KMS-11 (cell line): ENCODE measurements around the gene PABPC4L.

Experiments
- H2AFZ ChIP-seq: fragments of 200-600 bp; sonication (generic); 2 replicates; pipeline ENCODE4 v1.6.1; 2016; ENCODE audit warnings: antibody characterized with exemption, mixed run types, low read depth
- H3K27ac ChIP-seq: fragments of 200-600 bp; sonication (generic); 2 replicates; pipeline ENCODE4 v1.6.1; 2016; ENCODE audit warnings: mild to moderate bottlenecking, mixed run types
- H3K27me3 ChIP-seq: fragments of 200-600 bp; sonication (generic); 2 replicates; pipeline ENCODE4 v1.6.1; 2017; ENCODE audit warnings: mild to moderate bottlenecking, low read depth, mixed run types, moderate library complexity; ENCODE audit not compliant: insufficient read depth
- H3K36me3 ChIP-seq: fragments of 200-600 bp; sonication (generic); 2 replicates; pipeline ENCODE4 v1.6.1; 2017; ENCODE audit warnings: mild to moderate bottlenecking, mixed run types; ENCODE audit not compliant: insufficient read depth
- H3K4me1 ChIP-seq: fragments of 200-600 bp; sonication (generic); 2 replicates; pipeline ENCODE4 v1.6.1; 2016; ENCODE audit warnings: mild to moderate bottlenecking, low read depth, mixed run types; ENCODE audit not compliant: poor library complexity, severe bottlenecking
- H3K4me2 ChIP-seq: fragments of 200-600 bp; sonication (generic); 2 replicates; pipeline ENCODE4 v1.7.0; 2016; ENCODE audit warnings: mild to moderate bottlenecking, mixed run types
- H3K4me3 ChIP-seq: fragments of 200-600 bp; sonication (generic); IDR thresholded peaks from 2 replicates; pipeline ENCODE4 v1.6.1; 2017; ENCODE audit warnings: low read depth, low read length, mixed read lengths; ENCODE audit not compliant: insufficient read depth
- H3K79me2 ChIP-seq: fragments of 200-600 bp; sonication (generic); 2 replicates; pipeline ENCODE4 v1.6.1; 2016; ENCODE audit warnings: low read depth, mixed run types; ENCODE audit not compliant: insufficient read depth
- H3K9ac ChIP-seq: fragments of 200-600 bp; sonication (generic); 2 replicates; pipeline ENCODE4 v1.6.1; 2016; ENCODE audit warnings: mild to moderate bottlenecking, mixed run types
- H4K20me1 ChIP-seq: fragments of 200-600 bp; sonication (generic); 2 replicates; pipeline ENCODE4 v1.6.1; 2016; ENCODE audit warnings: mild to moderate bottlenecking, mixed run types; ENCODE audit not compliant: insufficient read depth
- TF ChIP-seq, protein P1 (sequence below): fragments of 200-600 bp; sonication (generic); conservative IDR thresholded peaks from 2 replicates; pipeline ENCODE4 v1.6.1; 2017; ENCODE audit warnings: low read depth, mild to moderate bottlenecking, antibody characterized with exemption, low read length, moderate library complexity, mixed read lengths

The PABPC4L gene

DNA sequence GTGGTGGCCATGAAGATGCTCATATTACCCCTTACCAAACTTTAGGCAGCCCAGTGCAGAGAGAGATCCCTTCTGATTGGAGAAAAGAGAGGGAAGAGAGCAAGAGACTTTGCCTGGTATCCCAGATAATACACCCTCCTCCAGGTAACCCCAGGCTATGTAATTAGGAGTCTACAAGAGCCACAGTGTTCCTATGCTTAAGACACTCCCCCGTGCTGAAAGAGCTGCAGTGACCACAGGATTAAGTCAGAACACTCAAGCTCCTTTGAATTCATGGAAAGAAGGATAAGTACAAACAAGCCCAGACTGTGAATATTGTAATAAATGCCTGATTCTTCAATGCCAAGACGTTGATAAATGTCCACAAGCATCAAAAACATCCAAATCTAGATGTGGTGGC lies 41.4 kb downstream of the PABPC4L start:
- Histone ChIP-seq H3K36me3 (no peaks in the 10 kb centered on the region), H3K27me3 (no peaks in the 10 kb centered on the region), H4K20me1 (no peaks in the 10 kb centered on the region), H3K4me2 (no peak overlapping the region), H3K4me3 (no peak overlapping the region), H3K27ac (no peak overlapping the region), H3K9ac (no peak overlapping the region), H2AFZ (no peak overlapping the region), H3K79me2 (no peaks in the 10 kb centered on the region), H3K4me1 (no peaks in the 10 kb centered on the region)
- TF ChIP-seq, protein P1, sequence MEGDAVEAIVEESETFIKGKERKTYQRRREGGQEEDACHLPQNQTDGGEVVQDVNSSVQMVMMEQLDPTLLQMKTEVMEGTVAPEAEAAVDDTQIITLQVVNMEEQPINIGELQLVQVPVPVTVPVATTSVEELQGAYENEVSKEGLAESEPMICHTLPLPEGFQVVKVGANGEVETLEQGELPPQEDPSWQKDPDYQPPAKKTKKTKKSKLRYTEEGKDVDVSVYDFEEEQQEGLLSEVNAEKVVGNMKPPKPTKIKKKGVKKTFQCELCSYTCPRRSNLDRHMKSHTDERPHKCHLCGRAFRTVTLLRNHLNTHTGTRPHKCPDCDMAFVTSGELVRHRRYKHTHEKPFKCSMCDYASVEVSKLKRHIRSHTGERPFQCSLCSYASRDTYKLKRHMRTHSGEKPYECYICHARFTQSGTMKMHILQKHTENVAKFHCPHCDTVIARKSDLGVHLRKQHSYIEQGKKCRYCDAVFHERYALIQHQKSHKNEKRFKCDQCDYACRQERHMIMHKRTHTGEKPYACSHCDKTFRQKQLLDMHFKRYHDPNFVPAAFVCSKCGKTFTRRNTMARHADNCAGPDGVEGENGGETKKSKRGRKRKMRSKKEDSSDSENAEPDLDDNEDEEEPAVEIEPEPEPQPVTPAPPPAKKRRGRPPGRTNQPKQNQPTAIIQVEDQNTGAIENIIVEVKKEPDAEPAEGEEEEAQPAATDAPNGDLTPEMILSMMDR = no peak

DNA sequence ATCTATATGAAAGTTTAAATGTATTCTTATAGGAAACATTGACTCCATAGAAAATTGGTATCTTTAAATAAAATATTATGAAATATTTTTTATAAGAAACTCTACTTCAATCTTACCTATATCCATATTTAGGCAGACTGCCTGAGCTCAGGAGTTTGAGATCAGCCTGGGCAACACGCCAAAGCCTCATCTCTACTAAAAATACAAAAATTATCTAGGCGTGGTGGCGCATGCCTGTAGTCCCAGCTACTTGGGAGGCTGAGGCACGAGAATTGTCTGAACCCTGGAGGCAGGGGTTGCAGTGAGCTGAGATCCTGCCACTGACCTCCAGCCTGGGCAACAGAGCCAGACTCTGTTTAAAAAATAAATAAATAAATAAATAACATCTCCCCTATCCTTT lies 47.5 kb downstream of the PABPC4L start:
- H3K9ac ChIP-seq = no peak overlapping the region
- H3K79me2 ChIP-seq = no peaks in the 10 kb centered on the region
- no peak overlapping the region for H3K27ac ChIP-seq
- no peaks in the 10 kb centered on the region for H3K27me3 ChIP-seq
- no peak overlapping the region for H3K4me2 ChIP-seq
- H3K36me3 ChIP-seq = no peaks in the 10 kb centered on the region
- no peaks in the 10 kb centered on the region for H3K4me1 ChIP-seq
- no peak overlapping the region for H2AFZ ChIP-seq
- H4K20me1 ChIP-seq = no peaks in the 10 kb centered on the region
- TF ChIP-seq, protein P1 = no peak
- H3K4me3 ChIP-seq = no peak overlapping the region

DNA sequence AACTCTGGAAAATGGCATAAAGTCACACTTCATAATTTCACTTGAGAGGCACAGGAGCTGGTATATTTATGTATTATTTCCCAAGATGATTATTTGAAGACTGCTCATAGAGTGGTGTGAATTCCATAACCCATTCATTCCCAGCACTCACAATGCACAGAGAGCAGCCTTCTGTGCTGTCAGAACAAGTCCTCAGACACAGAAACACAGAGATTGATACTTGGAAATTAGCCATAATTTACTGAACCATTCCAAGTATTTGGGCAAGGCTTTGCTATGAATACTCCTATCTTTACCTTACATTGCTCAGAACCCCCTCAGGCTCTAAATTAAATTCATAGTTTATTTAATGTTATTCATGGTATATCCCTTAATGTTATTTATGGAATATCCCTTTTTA lies 53.6 kb downstream of the PABPC4L start:
- H2AFZ ChIP-seq = no peak overlapping the region
- H3K79me2 ChIP-seq = no peaks in the 10 kb centered on the region
- H3K9ac ChIP-seq = no peak overlapping the region
- no peak overlapping the region for H3K27ac ChIP-seq
- TF ChIP-seq, protein P1 = no peak
- H4K20me1 ChIP-seq = no peaks in the 10 kb centered on the region
- H3K36me3 ChIP-seq = no peaks in the 10 kb centered on the region
- H3K4me3 ChIP-seq = no peak overlapping the region
- no peaks in the 10 kb centered on the region for H3K27me3 ChIP-seq
- no peak overlapping the region for H3K4me2 ChIP-seq
- no peaks in the 10 kb centered on the region for H3K4me1 ChIP-seq
